Measurements from ENCODE around the gene GPR157.

GRCh38 chr1:9106286-9106685 is 22.6 kb downstream of the GPR157 start:
- TF ChIP-seq CTCF (IDR thresholded peaks at IDR 0.05) (no peak), POLR2A (IDR thresholded peaks at IDR 0.05) (no peak)

Data from transverse colon (tissue), 3 donors.